GM19023 (cell line): ENCODE data around the gene KIRREL3.
"Not testable (repeated sequence)": the region's sequence is repeated elsewhere in the genome, so short reads cannot be mapped to it uniquely, and the experiment has no call there.

ENCODE experiments used
- ATAC-seq: cut with Tn5 transposase; IDR thresholded peaks from one replicate; pipeline ENCODE4 v1.9.1; 2021; ENCODE audit warnings: mild to moderate bottlenecking, moderate library complexity; ENCODE audit not compliant: unreplicated experiment

Gene KIRREL3

GRCh38 chr11:126375726-126376125 is 624.8 kb downstream of the KIRREL3 start:
- ATAC-seq: no peak

GRCh38 chr11:126374562-126375300 is 625.8 kb downstream of the KIRREL3 start:
- not testable (repeated sequence) for ATAC-seq

GRCh38 chr11:126373389-126374066 is 627.0 kb downstream of the KIRREL3 start:
- ATAC-seq: not testable (repeated sequence)
